GM21825 (cell line): Measurements from ENCODE around the gene GJA10.

Experiments used
- ATAC-seq: cut with Tn5 transposase; IDR thresholded peaks from one replicate; pipeline ENCODE4 v1.9.1; 2021; ENCODE audit warnings: mild to moderate bottlenecking, moderate library complexity; ENCODE audit not compliant: unreplicated experiment

GJA10 gene

DNA sequence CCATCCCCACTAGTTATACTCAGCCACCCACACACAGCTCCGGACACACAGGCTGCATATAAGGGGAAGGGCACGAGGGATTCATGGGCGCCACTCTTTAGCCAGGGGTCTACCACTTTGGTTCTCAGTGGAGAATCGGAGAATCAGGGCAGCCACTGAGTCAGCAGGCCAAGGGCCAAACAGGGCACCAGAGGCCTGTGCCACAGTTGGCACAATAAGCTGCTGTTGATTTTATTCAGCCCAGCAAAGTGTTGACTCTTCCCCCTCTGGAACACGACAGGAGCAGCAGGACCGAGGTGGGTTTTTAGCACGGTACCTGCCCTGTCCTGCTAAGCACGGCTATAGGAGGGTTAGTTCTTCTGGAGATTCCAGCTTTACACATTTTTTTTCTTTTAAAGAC is 48.3 kb downstream of the GJA10 start:
- ATAC-seq = no peak

DNA sequence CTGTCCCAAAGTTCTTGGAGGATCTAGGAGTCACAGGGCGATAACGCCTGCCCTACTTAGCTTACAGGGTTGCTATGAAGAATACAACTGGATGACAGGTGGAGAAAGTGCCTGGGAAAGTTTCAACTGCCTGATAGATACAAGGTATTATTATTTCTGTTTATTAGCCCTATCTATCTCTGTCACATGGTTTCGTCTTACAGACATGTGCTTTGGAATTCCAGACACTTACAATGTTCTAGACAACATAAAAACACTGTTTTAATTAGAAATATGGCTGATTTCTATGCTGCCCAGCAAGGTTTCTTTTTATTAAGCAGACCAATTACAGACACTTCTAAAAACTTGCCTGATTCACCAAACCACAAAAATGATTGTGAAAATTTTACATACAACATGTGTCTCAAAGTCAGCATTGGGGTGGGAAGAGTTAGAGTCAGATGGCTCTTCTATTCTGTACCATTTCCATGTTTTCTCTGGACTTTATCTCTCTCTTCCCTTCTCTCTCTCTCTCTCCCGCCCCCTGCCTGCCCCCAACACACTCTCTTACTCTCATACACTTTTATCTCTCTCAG is 50.0 kb downstream of the GJA10 start:
- ATAC-seq = no peak

DNA sequence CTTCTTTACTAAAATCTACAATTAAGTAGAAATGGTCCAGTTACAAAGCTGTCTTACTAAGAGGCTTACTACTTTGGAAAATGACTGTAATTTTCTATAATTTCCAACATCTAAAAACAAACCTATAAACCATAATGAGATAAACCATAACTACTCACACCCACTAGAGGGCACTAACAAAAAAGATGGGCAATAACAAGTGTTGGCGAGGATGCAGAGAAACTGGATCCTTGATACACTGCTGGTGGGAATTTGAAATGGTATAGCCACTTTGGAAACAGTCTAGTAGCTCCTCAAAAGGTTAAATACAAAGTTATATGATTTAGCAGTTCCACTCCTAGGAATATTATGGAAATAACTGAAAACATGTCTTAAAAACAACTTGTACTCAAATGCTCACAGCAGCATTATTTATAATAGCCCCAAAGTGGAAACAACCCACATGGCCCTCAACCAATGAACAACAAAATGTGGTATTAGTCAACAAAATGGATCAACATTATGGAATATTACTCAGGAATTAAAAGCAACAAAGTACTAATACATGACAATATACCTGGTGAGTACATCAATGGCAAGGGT is 50.6 kb downstream of the GJA10 start:
- no peak for ATAC-seq
